Measurements from ENCODE around the gene ENTPD1. TPM values are rescaled to one million over a fixed set of nuclear protein-coding genes. Genes with fewer than 3 reads are reported as not detected.

The ENTPD1 gene
- total RNA-seq, 1 experiment from 2014 or later = 0.03 TPM

GRCh38 chr10:95837356-95837776, 81.4 kb downstream of the ENTPD1 start:
- in situ Hi-C loops (cut with HindIII; ENCODE audit: low pct_unique_long_range_greater_than_20kb, low sequenced_read_pairs) = no loop called here
- DNase-seq (ENCODE audit: low read depth) = no peak

GRCh38 chr10:95837783-95838182, 81.8 kb downstream of the ENTPD1 start:
- in situ Hi-C loops (cut with HindIII; ENCODE audit: low pct_unique_long_range_greater_than_20kb, low sequenced_read_pairs) = no loop called here
- no peak for DNase-seq (ENCODE audit: low read depth)

- DNase-seq (ENCODE audit: low read depth) = no peak
- in situ Hi-C loops (cut with HindIII; ENCODE audit: low pct_unique_long_range_greater_than_20kb, low sequenced_read_pairs) = no loop called here
Measured at GRCh38 chr10:95840121-95840520, 84.2 kb downstream of the ENTPD1 start.

- in situ Hi-C loops (cut with HindIII; ENCODE audit: low pct_unique_long_range_greater_than_20kb, low sequenced_read_pairs) = no loop called here
- DNase-seq (ENCODE audit: low read depth) = no peak
Measured at GRCh38 chr10:95840681-95841080, 84.7 kb downstream of the ENTPD1 start.

GRCh38 chr10:95841661-95842498, 85.9 kb downstream of the ENTPD1 start:
- in situ Hi-C loops (cut with HindIII; ENCODE audit: low pct_unique_long_range_greater_than_20kb, low sequenced_read_pairs) = no loop called here
- DNase-seq (ENCODE audit: low read depth) = peak; percentile 28

- no peak for DNase-seq (ENCODE audit: low read depth)
- in situ Hi-C loops (cut with HindIII; ENCODE audit: low pct_unique_long_range_greater_than_20kb, low sequenced_read_pairs) = no loop called here
Measured at GRCh38 chr10:95845411-95845810, 89.4 kb downstream of the ENTPD1 start.

- no peak for DNase-seq (ENCODE audit: low read depth)
- in situ Hi-C loops (cut with HindIII; ENCODE audit: low pct_unique_long_range_greater_than_20kb, low sequenced_read_pairs) = no loop called here
Measured at GRCh38 chr10:95847007-95847406, 91.0 kb downstream of the ENTPD1 start.

GRCh38 chr10:95848841-95849240, 92.9 kb downstream of the ENTPD1 start:
- no peak for DNase-seq (ENCODE audit: low read depth)
- in situ Hi-C loops (cut with HindIII; ENCODE audit: low pct_unique_long_range_greater_than_20kb, low sequenced_read_pairs) = no loop called here

GRCh38 chr10:95850791-95851190, 94.8 kb downstream of the ENTPD1 start:
- in situ Hi-C loops (cut with HindIII; ENCODE audit: low pct_unique_long_range_greater_than_20kb, low sequenced_read_pairs) = no loop called here

GRCh38 chr10:95860166-95860940, 104.4 kb downstream of the ENTPD1 start:
- in situ Hi-C loops (cut with HindIII; ENCODE audit: low pct_unique_long_range_greater_than_20kb, low sequenced_read_pairs) = no loop called here
- DNase-seq (ENCODE audit: low read depth) = no peak

More at GRCh38 chr10:95850791-95851190, 94.8 kb downstream of the ENTPD1 start:
- no peak for DNase-seq (ENCODE audit: low read depth)

GRCh38 chr10:95861386-95861785, 105.4 kb downstream of the ENTPD1 start:
- in situ Hi-C loops (cut with HindIII; ENCODE audit: low pct_unique_long_range_greater_than_20kb, low sequenced_read_pairs) = no loop called here
- DNase-seq (ENCODE audit: low read depth) = no peak

GRCh38 chr10:95864906-95865813, 109.2 kb downstream of the ENTPD1 start:
- peak; percentile 47 for DNase-seq (ENCODE audit: low read depth)
- in situ Hi-C loops (cut with HindIII; ENCODE audit: low pct_unique_long_range_greater_than_20kb, low sequenced_read_pairs) = no loop called here

GRCh38 chr10:95865814-95866466, 110.0 kb downstream of the ENTPD1 start:
- in situ Hi-C loops (cut with HindIII; ENCODE audit: low pct_unique_long_range_greater_than_20kb, low sequenced_read_pairs) = no loop called here
- no peak for DNase-seq (ENCODE audit: low read depth)

- in situ Hi-C loops (cut with HindIII; ENCODE audit: low pct_unique_long_range_greater_than_20kb, low sequenced_read_pairs) = no loop called here
- DNase-seq (ENCODE audit: low read depth) = no peak
Measured at GRCh38 chr10:95866467-95866842, 110.5 kb downstream of the ENTPD1 start.

- in situ Hi-C loops (cut with HindIII; ENCODE audit: low pct_unique_long_range_greater_than_20kb, low sequenced_read_pairs) = no loop called here
- DNase-seq (ENCODE audit: low read depth) = no peak
Measured at GRCh38 chr10:95867866-95868265, 111.9 kb downstream of the ENTPD1 start.

- in situ Hi-C loops (cut with HindIII; ENCODE audit: low pct_unique_long_range_greater_than_20kb, low sequenced_read_pairs) = no loop called here
- DNase-seq (ENCODE audit: low read depth) = no peak
Measured at GRCh38 chr10:95872158-95872711, 116.3 kb downstream of the ENTPD1 start.

GRCh38 chr10:95873139-95873538, 117.2 kb downstream of the ENTPD1 start:
- in situ Hi-C loops (cut with HindIII; ENCODE audit: low pct_unique_long_range_greater_than_20kb, low sequenced_read_pairs) = no loop called here
- no peak for DNase-seq (ENCODE audit: low read depth)

GRCh38 chr10:95873651-95874050, 117.7 kb downstream of the ENTPD1 start:
- in situ Hi-C loops (cut with HindIII; ENCODE audit: low pct_unique_long_range_greater_than_20kb, low sequenced_read_pairs) = no loop called here
- no peak for DNase-seq (ENCODE audit: low read depth)
